NCI-H345 treated with DMSO at 0.1 percent for 48 hours (cell line): ENCODE data around the gene HSPB2.

Experiments used
- DNase-seq: peaks from one replicate; lab custom pipeline; 2025; ENCODE audit not compliant: unreplicated experiment; lab: John Stamatoyannopoulos, UW

Gene HSPB2

GRCh38 chr11:111937461-111937769 is 24.9 kb downstream of the HSPB2 start:
- DNase-seq, result no peak

- DNase-seq, result no peak
Measured at GRCh38 chr11:111937844-111938243, 25.3 kb downstream of the HSPB2 start.

- DNase-seq, result no peak
Measured at GRCh38 chr11:111938687-111939160, 26.2 kb downstream of the HSPB2 start.

GRCh38 chr11:111939836-111940604 is 27.5 kb downstream of the HSPB2 start:
- no peak for DNase-seq

- no peak for DNase-seq
Measured at GRCh38 chr11:111941963-111942362, 29.4 kb downstream of the HSPB2 start.

- DNase-seq, result no peak
Measured at GRCh38 chr11:111942829-111943228, 30.3 kb downstream of the HSPB2 start.

GRCh38 chr11:111944139-111944538 is 31.6 kb downstream of the HSPB2 start:
- DNase-seq, result no peak

- DNase-seq, result no peak
Measured at GRCh38 chr11:111944651-111945051, 32.1 kb downstream of the HSPB2 start.

GRCh38 chr11:111945198-111945597 is 32.7 kb downstream of the HSPB2 start:
- DNase-seq, result no peak

GRCh38 chr11:111946499-111946898 is 34.0 kb downstream of the HSPB2 start:
- no peak for DNase-seq

- DNase-seq, result no peak
Measured at GRCh38 chr11:111947143-111947542, 34.6 kb downstream of the HSPB2 start.

- no peak for DNase-seq
Measured at GRCh38 chr11:111949519-111950426, 37.2 kb downstream of the HSPB2 start.

- no peak for DNase-seq
Measured at GRCh38 chr11:111951565-111951964, 39.0 kb downstream of the HSPB2 start.

GRCh38 chr11:111954154-111954553 is 41.6 kb downstream of the HSPB2 start:
- no peak for DNase-seq

GRCh38 chr11:111957663-111958444 is 45.3 kb downstream of the HSPB2 start:
- DNase-seq, result no peak

- DNase-seq, result no peak
Measured at GRCh38 chr11:111960916-111961315, 48.4 kb downstream of the HSPB2 start.

- DNase-seq, result no peak
Measured at GRCh38 chr11:111961389-111962300, 49.1 kb downstream of the HSPB2 start.
